HG02870 (cell line): ENCODE results near the gene CTNNA3.
"Not testable (repeated sequence)": the region's sequence is repeated elsewhere in the genome, so short reads cannot be mapped to it uniquely, and the experiment has no call there.

ENCODE experiments used
- ATAC-seq: cut with Tn5 transposase; IDR thresholded peaks from one replicate; pipeline ENCODE4 v1.9.1; 2021; ENCODE audit warnings: mild to moderate bottlenecking, moderate library complexity; ENCODE audit not compliant: unreplicated experiment

The CTNNA3 gene

DNA sequence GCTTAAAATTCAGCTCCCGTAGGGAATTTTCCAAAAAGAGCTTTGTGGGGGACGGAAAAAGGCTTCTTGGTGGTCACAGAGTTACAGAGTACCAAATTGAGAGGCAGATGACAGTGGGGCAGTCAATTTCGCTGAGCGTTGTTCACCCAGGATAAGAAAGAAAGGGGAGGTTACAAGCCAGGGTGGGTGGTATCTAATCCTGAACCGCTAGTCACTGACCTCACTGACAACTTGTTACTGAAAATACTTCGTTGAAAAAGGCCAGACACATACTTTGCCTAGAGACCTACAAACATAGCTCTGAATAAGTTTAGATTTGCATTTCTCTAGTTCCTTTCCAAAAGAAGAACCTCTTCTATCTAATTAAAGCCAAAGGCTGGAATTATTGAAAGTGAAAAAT lies at the start of gene CTNNA3:
TSS of gene CTNNA3 (minus strand) at position 167 of the 400 bp plus-strand sequence.
- ATAC-seq = peak; percentile 56

GRCh38 chr10:67735430-67735829 lies 39.4 kb upstream of the CTNNA3 start:
- ATAC-seq = peak; percentile 72

- no peak for ATAC-seq
These were observed 37.5 kb upstream of the CTNNA3 start for GRCh38 chr10:67733511-67733910.

GRCh38 chr10:67725567-67725966 lies 29.6 kb upstream of the CTNNA3 start:
- ATAC-seq = no peak

- ATAC-seq = peak; percentile 62
These were observed 27.6 kb upstream of the CTNNA3 start for GRCh38 chr10:67723601-67724000.

GRCh38 chr10:67722113-67722512 lies 26.1 kb upstream of the CTNNA3 start:
- peak; percentile 97 for ATAC-seq

DNA sequence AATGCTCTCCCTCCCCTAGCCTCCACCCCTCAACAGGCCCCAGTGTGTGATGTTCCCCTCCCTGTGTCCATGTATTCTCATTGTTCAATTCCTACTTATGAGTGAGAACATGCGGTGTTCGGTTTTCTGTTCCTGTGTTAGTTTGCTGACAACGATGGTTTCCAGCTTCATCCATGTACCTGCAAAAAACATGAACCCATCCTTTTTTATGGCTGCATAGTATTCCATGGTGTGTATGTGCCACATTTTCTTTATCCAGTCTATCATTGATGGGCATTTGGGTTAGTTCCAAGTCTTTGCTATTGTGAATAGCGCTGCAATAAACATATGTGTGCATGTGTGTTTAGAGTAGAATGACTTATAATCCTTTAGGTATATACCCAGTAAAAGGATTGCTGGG lies 20.5 kb upstream of the CTNNA3 start:
- ATAC-seq = not testable (repeated sequence)

GRCh38 chr10:67705921-67706320 lies 9.9 kb upstream of the CTNNA3 start:
- ATAC-seq = no peak

DNA sequence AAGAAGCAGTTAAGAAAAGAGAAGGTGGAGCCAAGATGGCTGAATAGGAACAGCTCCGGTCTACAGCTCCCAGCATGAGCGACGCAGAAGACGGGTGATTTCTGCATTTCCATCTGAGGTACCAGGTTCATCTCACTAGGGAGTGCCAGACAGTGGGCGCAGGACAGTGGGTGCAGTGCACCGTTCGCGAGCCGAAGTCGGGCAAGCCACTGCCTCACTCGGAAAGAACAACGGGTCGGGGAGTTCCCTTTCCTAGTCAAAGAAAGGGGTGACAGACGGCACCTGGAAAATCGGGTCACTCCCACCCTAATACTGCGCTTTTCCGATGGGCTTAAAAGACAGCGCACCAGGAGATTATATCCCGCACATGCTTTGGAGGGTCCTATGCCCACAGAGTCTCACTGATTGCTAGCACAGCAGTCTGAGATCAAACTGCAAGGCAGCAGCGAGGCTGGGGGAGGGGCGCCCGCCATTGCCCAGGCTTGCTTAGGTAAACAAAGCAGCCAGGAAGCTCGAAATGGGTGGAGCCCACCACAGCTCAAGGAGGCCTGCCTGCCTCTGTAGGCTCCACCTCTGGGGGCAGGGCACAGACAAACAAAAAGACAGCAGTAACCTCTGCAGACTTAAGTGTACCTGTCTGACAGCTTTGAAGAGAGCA lies 3.7 kb upstream of the CTNNA3 start:
- ATAC-seq = not testable (repeated sequence)

DNA sequence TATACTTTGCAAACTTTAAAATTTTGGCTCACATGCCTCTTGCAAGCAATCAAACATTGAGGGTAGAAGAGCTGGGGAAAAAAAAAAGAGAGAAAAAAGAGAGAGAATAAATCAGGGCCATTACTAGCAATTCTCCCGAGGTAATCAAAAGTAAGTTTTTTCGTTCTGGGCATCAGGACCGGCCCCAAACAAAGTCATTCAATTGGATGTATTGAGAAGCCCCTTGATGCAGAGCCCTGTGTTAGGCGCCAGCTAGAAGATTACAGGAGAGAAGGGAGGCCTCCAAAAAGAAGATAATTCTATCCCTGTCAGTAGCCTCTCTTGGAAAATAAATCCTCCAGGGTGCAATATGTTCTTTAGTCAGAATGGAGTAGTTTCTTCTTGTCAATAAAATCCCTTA lies 2.2 kb upstream of the CTNNA3 start:
- no peak for ATAC-seq

DNA sequence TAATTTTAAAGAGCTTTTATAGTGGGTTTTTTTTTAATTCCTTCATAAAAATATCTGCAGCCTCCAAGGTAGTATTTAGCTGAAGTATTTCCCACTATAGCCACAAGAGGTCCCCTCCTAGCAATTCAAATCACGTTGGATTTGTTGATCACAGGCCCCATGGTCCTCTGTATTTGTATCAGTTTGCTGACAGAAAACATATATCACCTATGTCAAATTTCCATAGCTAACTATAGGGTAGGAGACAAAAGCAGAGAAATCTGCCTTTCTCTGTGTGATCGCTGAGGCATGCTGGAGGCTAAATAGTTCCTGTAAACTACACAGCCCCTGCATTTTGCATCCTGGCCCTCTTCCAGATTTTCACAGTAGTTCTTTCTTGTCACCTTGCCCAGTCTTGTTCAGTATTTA lies 1.7 kb upstream of the CTNNA3 start:
- peak; percentile 74 for ATAC-seq

DNA sequence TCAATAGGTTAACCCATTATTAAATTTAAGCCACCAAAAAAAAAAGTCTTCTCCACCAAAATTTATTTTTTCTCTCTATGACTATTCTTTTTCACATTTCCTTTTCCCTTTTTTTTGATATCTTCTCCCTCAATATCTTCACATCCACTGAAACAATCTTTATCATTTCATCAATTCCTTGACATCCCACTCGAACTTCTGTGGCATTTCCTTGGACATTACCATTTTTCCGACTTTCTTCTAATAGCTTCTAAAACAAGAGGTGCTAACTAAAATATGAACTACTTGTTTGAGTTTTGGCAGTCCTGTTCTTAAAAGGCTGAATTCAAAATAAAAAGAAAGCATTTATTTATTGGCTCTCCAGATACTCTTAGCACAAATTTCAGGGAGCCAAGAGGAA lies 684 bp upstream of the CTNNA3 start:
- no peak for ATAC-seq

GRCh38 chr10:67695555-67695954 lies 440 bp downstream of the CTNNA3 start:
- no peak for ATAC-seq

- ATAC-seq = not testable (repeated sequence)
These were observed 4.1 kb downstream of the CTNNA3 start for GRCh38 chr10:67691861-67692260.

GRCh38 chr10:67690540-67690939 lies 5.5 kb downstream of the CTNNA3 start:
- ATAC-seq = not testable (repeated sequence)

DNA sequence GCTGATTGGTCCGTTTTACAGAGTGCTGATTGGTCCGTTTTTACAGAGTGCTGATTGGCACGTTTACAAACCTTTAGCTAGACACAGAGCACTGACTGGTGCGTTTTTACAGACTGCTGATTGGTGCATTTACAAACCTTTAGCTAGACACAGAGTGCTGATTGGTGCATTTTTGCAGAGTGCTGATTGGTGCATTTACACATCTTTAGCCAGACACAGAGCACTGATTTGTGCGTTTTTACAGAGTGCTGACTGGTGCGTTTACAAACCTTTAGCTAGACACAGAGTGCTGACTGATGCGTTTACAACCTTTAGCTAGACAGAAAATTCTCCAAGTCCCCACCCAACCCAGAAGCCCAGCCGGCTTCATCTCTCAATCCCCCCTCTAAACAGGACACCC lies 11.9 kb downstream of the CTNNA3 start:
- not testable (repeated sequence) for ATAC-seq

- ATAC-seq = no peak
These were observed 17.5 kb downstream of the CTNNA3 start for GRCh38 chr10:67678335-67678974.

DNA sequence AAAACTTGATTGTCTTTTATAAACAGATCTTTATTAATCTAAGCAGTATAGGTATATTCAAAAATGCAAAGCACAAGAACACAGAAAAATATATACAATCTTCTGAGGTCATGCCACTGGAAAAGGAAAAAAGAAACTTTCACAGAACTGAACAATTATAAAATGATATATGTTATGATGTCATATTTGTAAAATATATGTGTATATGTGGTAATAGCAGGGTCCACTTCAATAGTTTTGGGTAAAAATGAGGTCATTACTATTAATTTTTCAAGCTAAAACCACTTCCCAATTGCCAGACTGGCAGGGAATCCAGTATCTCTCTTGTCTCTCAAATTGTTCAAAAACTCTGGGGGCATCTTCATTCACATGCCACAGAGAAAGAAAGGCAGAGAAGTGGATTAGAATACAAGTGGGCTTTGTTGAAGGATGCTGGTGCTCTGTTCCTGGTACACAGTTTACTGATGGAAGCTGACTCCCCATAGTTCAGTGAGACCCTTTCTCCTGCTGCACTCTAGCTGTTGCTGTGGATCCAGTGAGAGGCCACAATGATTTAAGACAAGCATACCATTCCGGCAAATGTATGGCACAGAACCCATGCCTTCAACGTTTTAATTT lies 19.7 kb downstream of the CTNNA3 start:
- no peak for ATAC-seq

- no peak for ATAC-seq
These were observed 25.6 kb downstream of the CTNNA3 start for GRCh38 chr10:67670401-67670800.

GRCh38 chr10:67669978-67670377 lies 26.0 kb downstream of the CTNNA3 start:
- ATAC-seq = no peak

- no peak for ATAC-seq
These were observed 27.5 kb downstream of the CTNNA3 start for GRCh38 chr10:67668448-67668847.

GRCh38 chr10:67667035-67667425 lies 29.0 kb downstream of the CTNNA3 start:
- ATAC-seq = no peak
